CD4-positive, alpha-beta T cell (primary cell): ENCODE measurements around the gene MOB1B. TPM values are rescaled to one million over a fixed set of nuclear protein-coding genes. Genes with fewer than 3 reads are reported as not detected.
A peak's percentile ranks its signal among the peaks of the same experiment; 100 is the strongest.

Experiments used
- ATAC-seq: fragments of 200-7000 bp; cut with Tn5 transposase; one replicate; pipeline ENCODE4 v1.10.0; 2022; ENCODE audit warnings: mild to moderate bottlenecking; ENCODE audit not compliant: poor library complexity
- CTCF ChIA-PET: fragments of 350-600 bp; sonication (Branson Sonifier 250); formaldehyde crosslinking; loops from one replicate; lab custom pipeline; 2021; ENCODE audit warnings: antibody characterized with exemption, inconsistent platforms; lab: Charles Lee
- POLR2A ChIA-PET: fragments of 350-600 bp; sonication (Branson Sonifier 250); formaldehyde crosslinking; loops from one replicate; lab custom pipeline; 2021; ENCODE audit warnings: antibody characterized with exemption, inconsistent platforms; lab: Charles Lee
- DNase-seq, 14 experiments: peaks; one replicate each; pipeline ENCODE4 v3.0.0-alpha.2; 2013 to 2020; ENCODE audit warnings: mixed read lengths in 2 of 14
- H3K27ac ChIP-seq, 2 donors: one replicate each; pipeline versions ENCODE4 v1.5.1 to v1.7.0; 2013; ENCODE audit warnings: low read length in 2 of 2, low read depth in 1 of 2, mild to moderate bottlenecking in 1 of 2
- H3K27me3 ChIP-seq, 2 experiments: 1 replicate in 1 of 2; 2 replicates in 1 of 2; pipeline versions ENCODE4 v1.6.1 to v1.7.0; 2013; ENCODE audit warnings: low read length in 2 of 2, control low read depth in 1 of 2, mild to moderate bottlenecking in 1 of 2, moderate library complexity in 1 of 2; ENCODE audit not compliant: insufficient read depth in 2 of 2, control insufficient read depth in 1 of 2
- H3K36me3 ChIP-seq: one replicate; pipeline ENCODE4 v1.6.1; 2013; ENCODE audit warnings: low read length, control low read depth; ENCODE audit not compliant: insufficient read depth
- H3K4me1 ChIP-seq: one replicate; pipeline ENCODE4 v1.6.1; 2013; ENCODE audit warnings: low read length, control low read depth; ENCODE audit not compliant: insufficient read depth
- H3K4me3 ChIP-seq: one replicate; pipeline ENCODE4 v1.5.1; 2013; ENCODE audit warnings: mild to moderate bottlenecking, low read length, moderate library complexity
- H3K9me3 ChIP-seq, 2 experiments: 1 replicate in 1 of 2; 2 replicates in 1 of 2; pipeline versions ENCODE4 v1.6.1 to v1.7.0; 2013; ENCODE audit warnings: low read length in 2 of 2, mild to moderate bottlenecking in 2 of 2, control low read depth in 1 of 2, moderate library complexity in 1 of 2; ENCODE audit not compliant: control insufficient read depth in 1 of 2, insufficient read depth in 1 of 2
- H3K27ac Mint-ChIP-seq: one replicate; pipeline ENCODE4 v1.8.0; 2020; ENCODE audit warnings: mixed read lengths
- H3K27me3 Mint-ChIP-seq: one replicate; pipeline ENCODE4 v1.8.0; 2021; ENCODE audit warnings: mixed read lengths
- H3K36me3 Mint-ChIP-seq: one replicate; pipeline ENCODE4 v1.8.0; 2021; ENCODE audit warnings: low read depth, mixed read lengths
- H3K4me1 Mint-ChIP-seq: one replicate; pipeline ENCODE4 v1.8.0; 2021; ENCODE audit warnings: low read depth, mixed read lengths
- H3K4me3 Mint-ChIP-seq: one replicate; pipeline ENCODE4 v1.8.0; 2020; ENCODE audit warnings: mild to moderate bottlenecking, mixed read lengths
- H3K9me3 Mint-ChIP-seq: one replicate; pipeline ENCODE4 v1.8.0; 2020; ENCODE audit warnings: mixed read lengths
- CTCF ChIP-seq: fragments of 200-600 bp; IDR thresholded peaks from one replicate; pipeline ENCODE4 v1.8.0; 2022; ENCODE audit warnings: antibody characterized with exemption, mild to moderate bottlenecking
- intact Hi-C, 2 experiments: fragments of 100-400 bp; cut with DNase I in 1 of 2; cut with micrococcal nuclease in 1 of 2; formaldehyde crosslinking; loops; one replicate each; pipeline versions ENCODE4 v1.15.1 to v1.9.0; 2023 to 2025; cut with DNase I, micrococcal nuclease
- total RNA-seq, 174 experiments: library from RNA in 2 of 174; stranded (reverse) in 2 of 174; gene quantifications; one replicate each; pipeline ENCODE4 v1.2.3 and lab custom pipeline; 2021 to 2026

MOB1B gene
- total RNA-seq, 2 experiments from 2014 or later, result 13.1 to 13.4 TPM

GRCh38 chr4:70969076-70969475 lies 66.9 kb downstream of the MOB1B start:
- TF ChIP-seq CTCF, result no peak
- H3K27me3 ChIP-seq, result no peaks in the 10 kb centered on the region
- H3K27ac Mint-ChIP-seq, result peak overlapping the region; percentile 50
- ChIA-PET CTCF (interaction anchor here (1.4 kb wide), 1 partner anchor 41 kb away, joined by 4 read pairs; no protein-coding TSS in a partner anchor), POLR2A (no interaction called here)
- peaks cover 31% of the 10 kb centered on the region for H3K4me1 Mint-ChIP-seq
- ATAC-seq (no peak), DNase-seq (no peak)
- H3K4me3 Mint-ChIP-seq, result no peak overlapping the region
- peaks cover 26% of the 10 kb centered on the region for H3K36me3 Mint-ChIP-seq
- H3K27me3 Mint-ChIP-seq, result no peaks in the 10 kb centered on the region
- intact Hi-C loops, result loop anchor here in 1 of 2 experiments (5.0 kb wide), 1 partner anchor 128 kb away; no protein-coding TSS in a partner anchor
- H3K27ac ChIP-seq, result no peak overlapping the region
- H3K9me3 Mint-ChIP-seq, result no peaks in the 10 kb centered on the region
- no peak overlapping the region for H3K4me3 ChIP-seq
- H3K36me3 ChIP-seq, result no peaks in the 10 kb centered on the region
- no peaks in the 10 kb centered on the region for H3K4me1 ChIP-seq
- no peaks in the 10 kb centered on the region for H3K9me3 ChIP-seq

DNA sequence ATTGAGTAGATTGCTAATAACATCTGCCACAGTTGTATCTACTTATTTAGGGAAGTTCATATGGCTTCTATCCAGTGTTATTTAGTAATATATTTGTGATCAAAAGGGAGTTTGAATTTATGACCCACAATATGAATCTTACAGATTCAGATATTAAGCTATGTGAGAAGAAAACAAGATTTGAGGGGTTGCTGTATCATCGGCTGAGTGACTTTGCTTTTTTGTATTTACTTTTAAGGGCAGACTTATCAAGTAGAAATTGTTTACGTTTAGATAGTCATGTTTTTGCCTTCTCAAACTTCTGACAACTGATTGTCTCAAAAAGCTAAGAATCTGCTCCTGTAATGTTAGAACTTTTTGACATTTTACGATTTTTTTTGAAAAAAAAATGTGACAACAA lies 74.1 kb downstream of the MOB1B start:
- ChIA-PET POLR2A (no interaction called here), CTCF (no interaction called here)
- Histone ChIP-seq H3K9me3 (no peaks in the 10 kb centered on the region), H3K4me3 (no peak overlapping the region), H3K36me3 (no peaks in the 10 kb centered on the region), H3K4me1 (no peaks in the 10 kb centered on the region), H3K27me3 (no peaks in the 10 kb centered on the region), H3K27ac (no peak overlapping the region)
- no peak overlapping the region for H3K27ac Mint-ChIP-seq
- peaks cover 53% of the 10 kb centered on the region for H3K36me3 Mint-ChIP-seq
- intact Hi-C loops, result no loop called here
- ATAC-seq (no peak), DNase-seq (no peak)
- no peak for TF ChIP-seq CTCF
- no peak overlapping the region for H3K4me3 Mint-ChIP-seq
- H3K9me3 Mint-ChIP-seq, result no peaks in the 10 kb centered on the region
- no peaks in the 10 kb centered on the region for H3K27me3 Mint-ChIP-seq
- peaks cover 8% of the 10 kb centered on the region for H3K4me1 Mint-ChIP-seq

DNA sequence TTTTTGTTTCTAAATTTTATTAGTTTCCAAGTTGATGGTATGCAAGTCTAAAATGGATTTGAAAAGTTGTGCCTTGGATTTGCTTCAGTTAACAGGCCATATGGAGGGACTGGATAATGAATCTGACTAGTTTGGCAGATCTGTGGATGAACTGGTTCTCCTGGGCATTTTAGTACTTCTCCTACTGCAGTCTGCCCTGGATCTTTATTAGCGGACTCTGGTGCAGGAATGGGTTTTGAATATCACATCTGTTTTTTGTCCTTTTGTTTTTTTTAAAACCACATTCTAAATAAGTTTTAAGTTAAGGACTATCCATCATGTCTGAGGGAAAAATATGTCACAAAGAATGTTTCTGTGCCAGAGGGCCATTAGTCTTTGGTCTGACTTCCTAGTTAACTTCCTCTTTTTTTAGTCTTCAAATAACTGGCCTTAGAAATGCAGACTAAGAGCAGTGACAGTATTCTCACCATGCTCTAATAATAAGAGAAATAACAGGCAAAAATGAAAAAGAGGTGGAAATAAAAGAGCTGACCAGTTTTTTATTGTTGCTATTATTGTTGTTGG lies 77.4 kb downstream of the MOB1B start:
- Histone ChIP-seq H3K4me3 (no peak overlapping the region), H3K4me1 (no peaks in the 10 kb centered on the region), H3K9me3 (no peaks in the 10 kb centered on the region), H3K27me3 (no peaks in the 10 kb centered on the region), H3K27ac (no peak overlapping the region), H3K36me3 (no peaks in the 10 kb centered on the region)
- TF ChIP-seq CTCF, result no peak
- no peaks in the 10 kb centered on the region for H3K4me1 Mint-ChIP-seq
- DNase-seq, result no peak
- intact Hi-C loops, result loop anchor here (5.0 to 10.0 kb wide), 4 partner anchors 205 to 1325 kb away; no protein-coding TSS in a partner anchor
- no peak overlapping the region for H3K27ac Mint-ChIP-seq
- H3K9me3 Mint-ChIP-seq, result no peaks in the 10 kb centered on the region
- no peak overlapping the region for H3K4me3 Mint-ChIP-seq
- CTCF ChIA-PET, result no interaction called here
- POLR2A ChIA-PET, result no interaction called here
- no peak for ATAC-seq
- H3K36me3 Mint-ChIP-seq, result peaks cover 38% of the 10 kb centered on the region
- no peaks in the 10 kb centered on the region for H3K27me3 Mint-ChIP-seq
